Occipital lobe (tissue), 2 donors: ENCODE measurements around the gene RPL14. TPM values are rescaled to one million over a fixed set of nuclear protein-coding genes. Genes with fewer than 3 reads are reported as not detected.

Experiments used
- small RNA-seq: library from RNA; depleted of rRNA; stranded (forward); fragments of <200 nt; gene quantifications from one replicate; pipeline ENCODE3, GENCODE V24; 2014
- total RNA-seq: library from RNA; depleted of rRNA; stranded (reverse); fragments of >200 nt; gene quantifications from one replicate; pipeline ENCODE4 v1.2.3, GENCODE V29; 2014

Gene RPL14
- total RNA-seq, 1 donor from 2014 or later: 165 TPM

Small RNA genes lying within 50 kb of the gene (small RNA-seq; reads per million reads assigned to genes)
- 13.1 reads per million, percentile 92 among the genes with 10 or more reads in this experiment for gene RNU5B-2P

Other genes starting within 250 kb of the RPL14 start
- gene EIF1B, start 147.6 kb upstream of the RPL14 start, total RNA-seq: 55.4 TPM
- 1.6 TPM for gene ENTPD3, start 70.2 kb upstream of the RPL14 start, total RNA-seq
- gene ZNF619, start 19.8 kb downstream of the RPL14 start, total RNA-seq: 5.9 TPM
- 13.6 TPM for gene ZNF620, start 48.7 kb downstream of the RPL14 start, total RNA-seq
- gene ZNF621, start 67.6 kb downstream of the RPL14 start, total RNA-seq: 10.9 TPM